Measurements from ENCODE around the gene ERAL1. TPM values are rescaled to one million over a fixed set of nuclear protein-coding genes. Genes with fewer than 3 reads are reported as not detected.
"Not testable (repeated sequence)": the region's sequence is repeated elsewhere in the genome, so short reads cannot be mapped to it uniquely, and the experiment has no call there.

The ERAL1 gene
- total RNA-seq, 1 donor, result 30.4 TPM

- Histone ChIP-seq H3K4me2 (ENCODE audit: insufficient read depth, low read length) (peak overlapping the region; percentile 88), H3K27me3 (ENCODE audit: insufficient read depth, low read length) (no peaks in the 10 kb centered on the region), H3K27ac (ENCODE audit: low read depth, low read length) (no peak overlapping the region), H2AFZ (ENCODE audit: low read length) (peak overlapping the region; percentile 73), H4K20me1 (ENCODE audit: insufficient read depth, low read length) (peaks cover 7% of the 10 kb centered on the region), H3K79me2 (ENCODE audit: insufficient read depth, low read length) (peaks cover 11% of the 10 kb centered on the region), H3K4me1 (ENCODE audit: insufficient read depth, low read length) (peaks cover 22% of the 10 kb centered on the region), H3K4me3 (ENCODE audit: insufficient read depth, low read length) (peak overlapping the region; percentile 77), H3K36me3 (ENCODE audit: insufficient read depth, low read length) (peaks cover 19% of the 10 kb centered on the region), H3K9me3 (ENCODE audit: low read depth, low read length) (no peaks in the 10 kb centered on the region)
- peak; percentile 96 for DNase-seq (ENCODE audit: insufficient read length, low spot score, missing footprints)
- TF ChIP-seq, protein P1, sequence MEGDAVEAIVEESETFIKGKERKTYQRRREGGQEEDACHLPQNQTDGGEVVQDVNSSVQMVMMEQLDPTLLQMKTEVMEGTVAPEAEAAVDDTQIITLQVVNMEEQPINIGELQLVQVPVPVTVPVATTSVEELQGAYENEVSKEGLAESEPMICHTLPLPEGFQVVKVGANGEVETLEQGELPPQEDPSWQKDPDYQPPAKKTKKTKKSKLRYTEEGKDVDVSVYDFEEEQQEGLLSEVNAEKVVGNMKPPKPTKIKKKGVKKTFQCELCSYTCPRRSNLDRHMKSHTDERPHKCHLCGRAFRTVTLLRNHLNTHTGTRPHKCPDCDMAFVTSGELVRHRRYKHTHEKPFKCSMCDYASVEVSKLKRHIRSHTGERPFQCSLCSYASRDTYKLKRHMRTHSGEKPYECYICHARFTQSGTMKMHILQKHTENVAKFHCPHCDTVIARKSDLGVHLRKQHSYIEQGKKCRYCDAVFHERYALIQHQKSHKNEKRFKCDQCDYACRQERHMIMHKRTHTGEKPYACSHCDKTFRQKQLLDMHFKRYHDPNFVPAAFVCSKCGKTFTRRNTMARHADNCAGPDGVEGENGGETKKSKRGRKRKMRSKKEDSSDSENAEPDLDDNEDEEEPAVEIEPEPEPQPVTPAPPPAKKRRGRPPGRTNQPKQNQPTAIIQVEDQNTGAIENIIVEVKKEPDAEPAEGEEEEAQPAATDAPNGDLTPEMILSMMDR (IDR thresholded peaks at IDR 0.05; ENCODE audit: extremely low read depth, low read depth, low read length), result no peak
Measured at GRCh38 chr17:28901866-28902818, 47.3 kb downstream of the ERAL1 start.

DNA sequence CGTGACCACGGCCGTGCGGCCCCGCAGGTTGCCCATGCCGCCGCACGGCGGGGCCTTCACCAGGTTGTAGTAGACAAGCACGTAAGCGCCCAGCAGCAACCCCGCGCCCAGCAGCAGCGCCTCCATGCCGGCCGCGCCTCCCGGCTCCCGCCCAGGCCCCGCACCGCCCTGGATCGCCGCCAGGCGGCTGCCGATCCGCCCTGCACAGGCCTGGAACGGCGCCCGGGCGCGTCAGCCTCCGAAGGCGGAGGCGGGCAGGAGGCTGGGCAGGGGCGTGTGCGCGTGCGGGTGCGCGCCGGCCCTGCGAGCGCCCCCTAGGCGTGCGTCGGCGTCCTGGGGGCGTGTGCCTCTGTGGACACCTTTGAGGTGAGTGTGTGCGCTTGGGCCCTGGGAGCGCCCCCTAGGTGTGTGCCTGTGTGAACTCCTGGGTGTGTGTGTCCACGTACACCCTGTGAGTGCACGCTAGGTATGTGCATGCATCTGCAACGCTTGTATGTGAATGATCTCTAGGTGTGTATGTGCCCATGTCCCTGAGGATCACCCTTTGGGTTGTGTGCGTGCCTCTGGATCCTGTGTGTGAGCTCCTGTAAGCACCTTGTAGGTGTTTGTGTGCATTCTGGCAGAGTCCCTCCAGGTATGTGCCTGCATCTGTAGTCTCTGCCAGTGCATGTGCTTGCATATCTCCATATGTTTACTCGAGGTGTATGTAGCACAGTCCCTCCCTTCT is 48.2 kb downstream of the ERAL1 start, which contains the start of gene DHRS13:
DHRS13 (minus strand) TSS at position 261 of the 727 bp plus-strand sequence; CDS start at position 126, 135 bp downstream.
- Histone ChIP-seq H3K79me2 (ENCODE audit: insufficient read depth, low read length) (peaks cover 4% of the 10 kb centered on the region), H3K27ac (ENCODE audit: low read depth, low read length) (no peak within 1 kb of the TSS), H2AFZ (ENCODE audit: low read length) (peak within 1 kb of the TSS; percentile 73), H3K4me1 (ENCODE audit: insufficient read depth, low read length) (peaks cover 18% of the 10 kb centered on the region), H3K4me2 (ENCODE audit: insufficient read depth, low read length) (peak within 1 kb of the TSS; percentile 88), H3K4me3 (ENCODE audit: insufficient read depth, low read length) (peak within 1 kb of the TSS; percentile 77), H3K36me3 (ENCODE audit: insufficient read depth, low read length) (peaks cover 28% of the 10 kb centered on the region), H3K9me3 (ENCODE audit: low read depth, low read length) (no peaks in the 10 kb centered on the region), H4K20me1 (ENCODE audit: insufficient read depth, low read length) (peaks cover 7% of the 10 kb centered on the region), H3K27me3 (ENCODE audit: insufficient read depth, low read length) (no peaks in the 10 kb centered on the region)
- peak; percentile 100 for DNase-seq (ENCODE audit: insufficient read length, low spot score, missing footprints)
- TF ChIP-seq, protein P1 (IDR thresholded peaks at IDR 0.05; ENCODE audit: extremely low read depth, low read depth, low read length), result peak; percentile 68

- not testable (repeated sequence) for H3K79me2 ChIP-seq (ENCODE audit: insufficient read depth, low read length); H4K20me1 ChIP-seq (ENCODE audit: insufficient read depth, low read length); DNase-seq (ENCODE audit: insufficient read length, low spot score, missing footprints); H3K9me3 ChIP-seq (ENCODE audit: low read depth, low read length); H3K27ac ChIP-seq (ENCODE audit: low read depth, low read length); H2AFZ ChIP-seq (ENCODE audit: low read length); H3K27me3 ChIP-seq (ENCODE audit: insufficient read depth, low read length); H3K4me3 ChIP-seq (ENCODE audit: insufficient read depth, low read length)
- Histone ChIP-seq H3K4me2 (ENCODE audit: insufficient read depth, low read length) (peak overlapping the region; percentile 88), H3K4me1 (ENCODE audit: insufficient read depth, low read length) (peaks cover 14% of the 10 kb centered on the region), H3K36me3 (ENCODE audit: insufficient read depth, low read length) (peaks cover 33% of the 10 kb centered on the region)
Measured at GRCh38 chr17:28903546-28903841, 48.7 kb downstream of the ERAL1 start.

DNA sequence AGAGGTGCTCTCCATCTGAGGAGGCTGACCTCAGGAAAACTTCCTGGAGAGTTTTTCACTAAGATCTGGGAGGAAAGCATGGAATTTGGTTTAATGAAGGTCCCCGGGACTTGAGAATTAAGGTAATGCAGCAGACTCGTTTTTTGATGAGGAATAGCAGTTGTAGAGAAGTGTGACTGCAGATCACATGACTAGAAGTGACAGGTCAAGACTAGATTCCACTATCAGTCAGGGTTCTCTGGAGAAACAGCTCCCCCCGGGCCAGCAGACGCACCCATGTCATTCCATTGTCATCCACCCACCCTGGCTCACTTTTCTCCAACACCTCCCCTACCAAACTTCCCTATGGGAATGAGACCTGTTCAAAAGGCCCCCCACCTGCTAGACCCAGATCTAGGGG is 50.0 kb downstream of the ERAL1 start:
- no peak overlapping the region for H3K27ac ChIP-seq (ENCODE audit: low read depth, low read length)
- TF ChIP-seq, protein P1 (IDR thresholded peaks at IDR 0.05; ENCODE audit: extremely low read depth, low read depth, low read length), result no peak
- H4K20me1 ChIP-seq (ENCODE audit: insufficient read depth, low read length), result peaks cover 12% of the 10 kb centered on the region
- no peak overlapping the region for H3K4me2 ChIP-seq (ENCODE audit: insufficient read depth, low read length)
- peak; percentile 66 for DNase-seq (ENCODE audit: insufficient read length, low spot score, missing footprints)
- H3K4me3 ChIP-seq (ENCODE audit: insufficient read depth, low read length), result no peak overlapping the region
- no peaks in the 10 kb centered on the region for H3K27me3 ChIP-seq (ENCODE audit: insufficient read depth, low read length)
- peaks cover 46% of the 10 kb centered on the region for H3K36me3 ChIP-seq (ENCODE audit: insufficient read depth, low read length)
- H3K4me1 ChIP-seq (ENCODE audit: insufficient read depth, low read length), result peaks cover 21% of the 10 kb centered on the region
- H2AFZ ChIP-seq (ENCODE audit: low read length), result no peak overlapping the region
- H3K79me2 ChIP-seq (ENCODE audit: insufficient read depth, low read length), result no peaks in the 10 kb centered on the region
- no peaks in the 10 kb centered on the region for H3K9me3 ChIP-seq (ENCODE audit: low read depth, low read length)

Data from osteoblast (primary cell).